IMR-90 (cell line): ENCODE data around the gene KRTAP10-9. TPM values are rescaled to one million over a fixed set of nuclear protein-coding genes. Genes with fewer than 3 reads are reported as not detected.

Source experiments
- ATAC-seq: fragments of 200-7000 bp; cut with Tn5 transposase; 2 replicates; pipeline ENCODE4 v1.9.1; 2020; ENCODE audit warnings: low read depth, mild to moderate bottlenecking, moderate library complexity
- BruUV-seq: library from RNA; stranded (reverse); fragments of 400-500 nt; replicated peaks from 2 replicates; lab custom pipeline; 2021; lab: Mats Ljungman, UMichigan
- CTCF ChIA-PET: fragments of 300-600 bp; formaldehyde crosslinking; extraction: SDS; loops from one replicate; lab custom pipeline; 2021; ENCODE audit warnings: antibody characterized with exemption; lab: Yijun Ruan, JAX
- POLR2A ChIA-PET: fragments of 300-600 bp; sonication (Branson Sonifier 250); formaldehyde crosslinking; loops from one replicate; lab custom pipeline; 2022; ENCODE audit warnings: antibody characterized with exemption; ENCODE audit not compliant: unreplicated experiment; lab: Charles Lee
- DNase-seq: peaks from one replicate; pipeline ENCODE4 v3.0.0; 2013
- H2AFZ ChIP-seq: replicated peaks from 2 replicates; pipeline ENCODE3; 2013; ENCODE audit warnings: low read length, mild to moderate bottlenecking; ENCODE audit not compliant: poor library complexity
- H2AK5ac ChIP-seq: 2 replicates; pipeline ENCODE4 v1.6.1; 2013; ENCODE audit warnings: low read depth, low read length, inconsistent platforms
- H2AK9ac ChIP-seq: replicated peaks from 2 replicates; pipeline ENCODE3; 2013; ENCODE audit warnings: mild to moderate bottlenecking, low read depth, low read length, moderate library complexity; ENCODE audit not compliant: poor library complexity
- H2BK120ac ChIP-seq: 2 replicates; pipeline ENCODE4 v1.6.1; 2013; ENCODE audit warnings: low read depth, low read length, inconsistent platforms
- H2BK15ac ChIP-seq: 3 replicates; pipeline ENCODE4 v1.6.1; 2013; ENCODE audit warnings: low read depth, low read length, inconsistent platforms
- H2BK20ac ChIP-seq: 2 replicates; pipeline ENCODE4 v1.6.1; 2013; ENCODE audit warnings: low read depth, mild to moderate bottlenecking, inconsistent platforms, low read length, moderate library complexity
- H2BK5ac ChIP-seq: 2 replicates; pipeline ENCODE4 v1.6.1; 2013; ENCODE audit warnings: mild to moderate bottlenecking, low read depth, low read length, inconsistent platforms; ENCODE audit not compliant: poor library complexity, severe bottlenecking
- H3K14ac ChIP-seq: replicated peaks from 2 replicates; pipeline ENCODE4 v1.6.1; 2013; ENCODE audit warnings: low read depth, low read length, inconsistent platforms
- H3K18ac ChIP-seq: 2 replicates; pipeline ENCODE4 v1.6.1; 2013; ENCODE audit warnings: low read depth, low read length, control low read depth
- H3K23ac ChIP-seq: 2 replicates; pipeline ENCODE4 v1.6.1; 2013; ENCODE audit warnings: low read depth, low read length, inconsistent platforms
- H3K27ac ChIP-seq: 2 replicates; pipeline ENCODE4 v1.5.1; 2013; ENCODE audit warnings: mild to moderate bottlenecking, control low read depth, low read length; ENCODE audit not compliant: insufficient read depth
- H3K27me3 ChIP-seq: 2 replicates; pipeline ENCODE4 v1.6.1; 2013; ENCODE audit warnings: low read length; ENCODE audit not compliant: control insufficient read depth, insufficient read depth
- H3K36me3 ChIP-seq: 2 replicates; pipeline ENCODE4 v1.6.1; 2013; ENCODE audit warnings: low read length, mixed read lengths; ENCODE audit not compliant: control insufficient read depth, insufficient read depth
- H3K4ac ChIP-seq: 2 replicates; pipeline ENCODE4 v1.6.1; 2013; ENCODE audit warnings: low read depth, low read length, inconsistent platforms
- H3K4me1 ChIP-seq: 2 replicates; pipeline ENCODE4 v1.6.1; 2013; ENCODE audit warnings: low read length, mixed read lengths; ENCODE audit not compliant: control insufficient read depth, insufficient read depth
- H3K4me2 ChIP-seq: 2 replicates; pipeline ENCODE4 v1.6.1; 2013; ENCODE audit warnings: low read depth, mild to moderate bottlenecking, control low read depth, low read length, moderate library complexity
- H3K4me3 ChIP-seq: 2 replicates; pipeline ENCODE4 v1.5.1; 2013; ENCODE audit warnings: low read depth, mild to moderate bottlenecking, control low read depth, low read length, moderate library complexity; ENCODE audit not compliant: insufficient read depth
- H3K56ac ChIP-seq: 2 replicates; pipeline ENCODE4 v1.6.1; 2013; ENCODE audit warnings: low read length, inconsistent platforms; ENCODE audit not compliant: insufficient read depth; ENCODE audit errors: extremely low read depth
- H3K79me1 ChIP-seq, 2 experiments: 2 replicates each; pipeline ENCODE4 v1.6.1; 2013; ENCODE audit warnings: low read length in 2 of 2, inconsistent platforms in 1 of 2, low read depth in 1 of 2
- H3K9ac ChIP-seq: 2 replicates; pipeline ENCODE4 v1.6.1; 2013; ENCODE audit warnings: low read depth, low read length, control low read depth
- H3K9me1 ChIP-seq: 2 replicates; pipeline ENCODE4 v1.6.1; 2013; ENCODE audit warnings: low read length, inconsistent platforms; ENCODE audit not compliant: insufficient read depth
- H3K9me3 ChIP-seq: 2 replicates; pipeline ENCODE4 v1.6.1; 2013; ENCODE audit warnings: low read length; ENCODE audit not compliant: control insufficient read depth, insufficient read depth
- H4K20me1 ChIP-seq: 2 replicates; pipeline ENCODE4 v1.6.1; 2013; ENCODE audit warnings: low read length, inconsistent platforms; ENCODE audit not compliant: insufficient read depth
- H4K5ac ChIP-seq: 2 replicates; pipeline ENCODE4 v1.6.1; 2013; ENCODE audit warnings: mild to moderate bottlenecking, low read depth, low read length, control low read depth
- H4K8ac ChIP-seq, 2 experiments: 2 replicates each; pipeline ENCODE4 v1.6.1; 2013; ENCODE audit warnings: low read depth in 2 of 2, low read length in 2 of 2, control low read depth in 1 of 2, inconsistent platforms in 1 of 2
- H4K91ac ChIP-seq: 2 replicates; pipeline ENCODE4 v1.6.1; 2013; ENCODE audit warnings: low read depth, low read length, inconsistent platforms; ENCODE audit not compliant: insufficient read depth
- BHLHE40 ChIP-seq: fragments of 150-350 bp; IDR thresholded peaks from 2 replicates; pipeline ENCODE4 v1.6.1; 2016; ENCODE audit warnings: mild to moderate bottlenecking, low read depth, low read length
- CEBPB ChIP-seq: IDR thresholded peaks from 2 replicates; pipeline ENCODE4 v1.6.1; 2012; ENCODE audit warnings: low read depth, low read length, improper control_type of control experiment
- CTCF ChIP-seq: conservative IDR thresholded peaks from 2 replicates; pipeline ENCODE4 v1.5.1; 2012; ENCODE audit warnings: mild to moderate bottlenecking, low read depth, low read length, improper control_type of control experiment
- FOS ChIP-seq: fragments of 150-350 bp; IDR thresholded peaks from 2 replicates; pipeline ENCODE4 v1.6.1; 2016; ENCODE audit warnings: low read depth, low read length
- MAFK ChIP-seq: IDR thresholded peaks from 2 replicates; pipeline ENCODE4 v1.6.1; 2012; ENCODE audit warnings: low read depth, low read length, improper control_type of control experiment
- RAD21 ChIP-seq: IDR thresholded peaks from 2 replicates; pipeline ENCODE4 v1.6.1; 2012; ENCODE audit warnings: low read length, improper control_type of control experiment
- RCOR1 ChIP-seq: IDR thresholded peaks from 2 replicates; pipeline ENCODE4 v1.6.1; 2012; ENCODE audit warnings: mild to moderate bottlenecking, low read length, improper control_type of control experiment; ENCODE audit not compliant: insufficient replicate concordance
- WGBS, 2 experiments: methylation state at CpG; one replicate each; pipeline versions ENCODE4 v1.1.5 to v1.1.7; 2013; ENCODE audit warnings: missing lambda C conversion rate in 2 of 2; ENCODE audit not compliant: insufficient read length in 1 of 2; ENCODE audit errors: extremely low coverage in 2 of 2; 5-methylcytosine and 5-hydroxymethylcytosine counted together
- dilution Hi-C: fragments of 300-500 bp; cut with HindIII; formaldehyde crosslinking; loops from one replicate; pipeline ENCODE4 v1.14.3; 2018; ENCODE audit warnings: low sequenced_read_pairs; ENCODE audit not compliant: unreplicated experiment
- in situ Hi-C: fragments of 300-500 bp; cut with MboI; formaldehyde crosslinking; loops from 3 replicates; pipeline ENCODE4 v1.14.3; 2019; ENCODE audit warnings: low sequenced_read_pairs, inconsistent platforms, mixed read lengths
- intact Hi-C: fragments of 100-400 bp; cut with micrococcal nuclease; formaldehyde crosslinking; loops from 2 replicates; pipeline ENCODE4 v1.10.0; 2022
- polyA plus RNA-seq, 3 experiments: library from polyadenylated mRNA; depleted of rRNA; stranded (reverse); fragments of >200 nt; gene quantifications; 2 replicates each; pipeline ENCODE4 v1.2.3, GENCODE V29; 2012; ENCODE audit warnings: low replicate concordance in 1 of 3
- total RNA-seq: library from RNA; depleted of rRNA; stranded (reverse); fragments of >200 nt; gene quantifications from 2 replicates; pipeline ENCODE4 v1.2.3, GENCODE V29; 2012
- TF ChIP-seq, protein P1 (sequence below): fragments of 150-350 bp; IDR thresholded peaks from 2 replicates; pipeline ENCODE4 v1.6.1; 2016; ENCODE audit warnings: low read depth, mild to moderate bottlenecking, low read length, moderate library complexity, borderline replicate concordance

KRTAP10-9 gene
- total and polyA plus RNA-seq, 2 of the 4 experiments (the other 2 are of a cell fraction): not detected

GRCh38 chr21:44653123-44653522 is 26.2 kb downstream of the KRTAP10-9 start:
- Histone ChIP-seq H4K91ac (no peak overlapping the region), H3K23ac (no peak overlapping the region), H2AK9ac (no peak overlapping the region), H4K20me1 (no peaks in the 10 kb centered on the region), H4K8ac (no peak overlapping the region), H3K9ac (no peak overlapping the region), H2AFZ (no peak overlapping the region), H3K4me1 (no peaks in the 10 kb centered on the region), H3K36me3 (no peaks in the 10 kb centered on the region), H3K56ac (no peak overlapping the region), H3K9me1 (no peaks in the 10 kb centered on the region), H3K4ac (no peak overlapping the region), H3K27me3 (no peaks in the 10 kb centered on the region; the same call in 1 of the 2 replicates), H3K4me2 (no peak overlapping the region), H2BK5ac (no peak overlapping the region), H4K5ac (no peak overlapping the region), H3K79me1 (no peaks in the 10 kb centered on the region), H3K9me3 (peaks cover 5% of the 10 kb centered on the region), H3K27ac (no peak overlapping the region), H2BK20ac (no peak overlapping the region), H3K4me3 (no peak overlapping the region), H3K18ac (no peak overlapping the region), H3K14ac (no peak overlapping the region), H2AK5ac (no peak overlapping the region), H2BK15ac (no peak overlapping the region), H2BK120ac (no peak overlapping the region)
- CTCF ChIA-PET: no interaction called here
- in situ Hi-C loops: no loop called here
- no TSS peak for BruUV-seq
- intact Hi-C loops: loop anchor here (10.0 kb wide), 1 partner anchor 62 kb away; the partner anchor contains the start of gene TSPEAR
- WGBS, 2 experiments: 15% methylated on average over 4 of the region's 14 CpGs; no CpG with 5 or more reads in 1 of the 2 experiments
- TF ChIP-seq FOS (no peak), CTCF (no peak), RAD21 (no peak), MAFK (no peak), RCOR1 (no peak), BHLHE40 (no peak), CEBPB (no peak)
- TF ChIP-seq, protein P1, sequence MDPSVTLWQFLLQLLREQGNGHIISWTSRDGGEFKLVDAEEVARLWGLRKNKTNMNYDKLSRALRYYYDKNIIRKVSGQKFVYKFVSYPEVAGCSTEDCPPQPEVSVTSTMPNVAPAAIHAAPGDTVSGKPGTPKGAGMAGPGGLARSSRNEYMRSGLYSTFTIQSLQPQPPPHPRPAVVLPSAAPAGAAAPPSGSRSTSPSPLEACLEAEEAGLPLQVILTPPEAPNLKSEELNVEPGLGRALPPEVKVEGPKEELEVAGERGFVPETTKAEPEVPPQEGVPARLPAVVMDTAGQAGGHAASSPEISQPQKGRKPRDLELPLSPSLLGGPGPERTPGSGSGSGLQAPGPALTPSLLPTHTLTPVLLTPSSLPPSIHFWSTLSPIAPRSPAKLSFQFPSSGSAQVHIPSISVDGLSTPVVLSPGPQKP: no peak
- POLR2A ChIA-PET: no interaction called here
- ATAC-seq: no peak
- DNase-seq: no peak
- dilution Hi-C loops: no loop called here
